ENCODE results near the gene GOLIM4.

GOLIM4 gene

GRCh38 chr3:168093229-168093628 is 2.5 kb downstream of the GOLIM4 start:
- no peak for TF ChIP-seq CTCF (IDR thresholded peaks at IDR 0.05; ENCODE audit: low read depth, low read length)
- DNase-seq (ENCODE audit: low read depth in 2 of 2), result no peak
- peak overlapping the region; percentile 1 to 95 for H3K4me3 ChIP-seq (replicated peaks in 1 of 2; ENCODE audit: low read depth in 2 of 2, low read length in 2 of 2)

GRCh38 chr3:168091941-168092340 is 3.8 kb downstream of the GOLIM4 start:
- H3K4me3 ChIP-seq (replicated peaks in 1 of 2; ENCODE audit: low read depth in 2 of 2, low read length in 2 of 2), result no peak overlapping the region
- no peak for TF ChIP-seq CTCF (IDR thresholded peaks at IDR 0.05; ENCODE audit: low read depth, low read length)
- no peak for DNase-seq (ENCODE audit: low read depth in 2 of 2)

- H3K4me3 ChIP-seq (replicated peaks in 1 of 2; ENCODE audit: low read depth in 2 of 2, low read length in 2 of 2), result no peak overlapping the region
- no peak for TF ChIP-seq CTCF (IDR thresholded peaks at IDR 0.05; ENCODE audit: low read depth, low read length)
- no peak for DNase-seq (ENCODE audit: low read depth in 2 of 2)
Measured at GRCh38 chr3:168091302-168091858, 4.3 kb downstream of the GOLIM4 start.

GRCh38 chr3:168090306-168091085 is 5.2 kb downstream of the GOLIM4 start:
- no peak for DNase-seq (ENCODE audit: low read depth in 2 of 2)
- no peak for TF ChIP-seq CTCF (IDR thresholded peaks at IDR 0.05; ENCODE audit: low read depth, low read length)
- H3K4me3 ChIP-seq (replicated peaks in 1 of 2; ENCODE audit: low read depth in 2 of 2, low read length in 2 of 2), result no peak overlapping the region

GRCh38 chr3:168089179-168089771 is 6.4 kb downstream of the GOLIM4 start:
- DNase-seq (ENCODE audit: low read depth in 2 of 2), result no peak
- no peak overlapping the region for H3K4me3 ChIP-seq (replicated peaks in 1 of 2; ENCODE audit: low read depth in 2 of 2, low read length in 2 of 2)
- no peak for TF ChIP-seq CTCF (IDR thresholded peaks at IDR 0.05; ENCODE audit: low read depth, low read length)

- peak in 1 of 2 donors; percentile 29 for DNase-seq (ENCODE audit: low read depth in 2 of 2)
- no peak overlapping the region for H3K4me3 ChIP-seq (replicated peaks in 1 of 2; ENCODE audit: low read depth in 2 of 2, low read length in 2 of 2)
- peak; percentile 52 for TF ChIP-seq CTCF (IDR thresholded peaks at IDR 0.05; ENCODE audit: low read depth, low read length)
Measured at GRCh38 chr3:168088106-168088720, 7.5 kb downstream of the GOLIM4 start.
